K562 (cell line): ENCODE results near the gene ZNF774. TPM values are rescaled to one million over a fixed set of nuclear protein-coding genes. Genes with fewer than 3 reads are reported as not detected.
A peak's percentile ranks its signal among the peaks of the same experiment; 100 is the strongest.

ENCODE experiments used
- ADNP ChIP-seq: fragments of 200-800 bp; sonication (Bioruptor generic); IDR thresholded peaks from 2 replicates; pipeline ENCODE4 v1.6.1; 2016; ENCODE audit warnings: missing genetic modification characterization, missing compliant biosample characterization
- CBFA2T2 ChIP-seq: fragments of 450-650 bp; conservative IDR thresholded peaks from 2 replicates; pipeline ENCODE4 v1.6.1; 2017; ENCODE audit warnings: mild to moderate bottlenecking
- CBX2 ChIP-seq: fragments of 200-600 bp; sonication (generic); IDR thresholded peaks from one replicate; pipeline ENCODE4 v1.6.1; 2012; ENCODE audit warnings: mild to moderate bottlenecking, low read length, inconsistent platforms; ENCODE audit not compliant: insufficient read depth, poor library complexity, severe bottlenecking
- CHD1 ChIP-seq: fragments of 200-600 bp; sonication (generic); IDR thresholded peaks from one replicate; pipeline ENCODE4 v1.6.1; 2012; ENCODE audit warnings: mild to moderate bottlenecking, moderate library complexity, low read length, inconsistent platforms
- E2F6 ChIP-seq, 2 experiments: IDR thresholded peaks; 2 replicates each; pipeline ENCODE4 v1.6.1; 2011; ENCODE audit warnings: borderline replicate concordance in 1 of 2, control low read depth in 1 of 2, low read depth in 1 of 2, low read length in 1 of 2, mild to moderate bottlenecking in 1 of 2, mixed read lengths in 1 of 2, moderate library complexity in 1 of 2; ENCODE audit not compliant: insufficient read depth in 1 of 2, insufficient read length in 1 of 2, poor library complexity in 1 of 2, severe bottlenecking in 1 of 2; ENCODE audit errors: extremely low read depth in 1 of 2
- ESRRA ChIP-seq: fragments of 450-650 bp; IDR thresholded peaks from 2 replicates; pipeline ENCODE4 v1.6.1; 2014; ENCODE audit warnings: low read depth, mild to moderate bottlenecking, moderate library complexity, borderline replicate concordance
- LARP7 ChIP-seq: fragments of 450-650 bp; IDR thresholded peaks from 2 replicates; pipeline ENCODE4 v1.6.1; 2016
- LEF1 ChIP-seq: fragments of 450-650 bp; IDR thresholded peaks from 2 replicates; pipeline ENCODE4 v1.6.1; 2016; ENCODE audit warnings: mild to moderate bottlenecking
- NCOA1 ChIP-seq: fragments of 450-650 bp; IDR thresholded peaks from 2 replicates; pipeline ENCODE4 v1.6.1; 2016; ENCODE audit warnings: low read depth
- NFIC ChIP-seq: fragments of 450-650 bp; IDR thresholded peaks from 2 replicates; pipeline ENCODE4 v1.6.1; 2017; ENCODE audit warnings: mild to moderate bottlenecking, inconsistent platforms
- NR2F6 ChIP-seq: fragments of 450-650 bp; formaldehyde crosslinking; IDR thresholded peaks from 2 replicates; pipeline ENCODE4 v1.4.0; 2020; ENCODE audit warnings: mild to moderate bottlenecking
- RBBP5 ChIP-seq: fragments of 200-600 bp; sonication (generic); IDR thresholded peaks from 2 replicates; pipeline ENCODE4 v1.6.1; 2012; ENCODE audit warnings: borderline replicate concordance, mild to moderate bottlenecking, low read length, control low read depth, inconsistent platforms; ENCODE audit not compliant: insufficient read depth, poor library complexity, severe bottlenecking
- RBM17 ChIP-seq: fragments of 200-400 bp; formaldehyde crosslinking; IDR thresholded peaks from 2 replicates; pipeline ENCODE4 v1.6.1; 2017; ENCODE audit warnings: low read depth, mild to moderate bottlenecking, low read length, borderline replicate concordance
- REST ChIP-seq, 2 experiments: fragments of 450-650 bp; formaldehyde crosslinking in 1 of 2; IDR thresholded peaks; 2 replicates each; pipeline versions ENCODE4 v1.4.0 to v1.6.1; 2014 to 2020; ENCODE audit warnings: mild to moderate bottlenecking in 2 of 2, borderline replicate concordance in 1 of 2, low read depth in 1 of 2
- SP2 ChIP-seq: IDR thresholded peaks from 2 replicates; pipeline ENCODE4 v1.6.1; 2011; ENCODE audit warnings: mild to moderate bottlenecking, low read depth, low read length, moderate library complexity; ENCODE audit not compliant: poor library complexity, severe bottlenecking; ENCODE audit errors: extremely low read depth
- TBL1XR1 ChIP-seq, 2 experiments: IDR thresholded peaks; 2 replicates each; pipeline ENCODE4 v1.6.1; 2012; ENCODE audit warnings: improper control_type of control experiment in 2 of 2, low read length in 2 of 2, mild to moderate bottlenecking in 1 of 2
- ZFP91 ChIP-seq: sonication (generic); formaldehyde crosslinking; IDR thresholded peaks from 2 replicates; pipeline ENCODE4 v1.8.0; 2022; ENCODE audit warnings: mild to moderate bottlenecking, missing genetic modification reagents
- polyA plus RNA-seq, 8 experiments: library from polyadenylated mRNA; depleted of rRNA in 4 of 8; stranded (reverse) in 5 of 8; unstranded in 3 of 8; fragments of >200 nt; fragmentation: Nextera tagmentation in 2 of 8; fragmentation: Illumina TruSeq in 1 of 8; extraction: Ambion mirVana in 2 of 8; extraction: Trizol in 1 of 8; gene quantifications; 2 replicates each; pipeline versions ENCODE4 v1.2.1 to v1.2.3, GENCODE V29; 2011 to 2014; ENCODE audit warnings: inconsistent platforms in 1 of 8, missing spikeins in 1 of 8
- total RNA-seq, 7 experiments: library from RNA; depleted of rRNA in 6 of 7; stranded (reverse); fragments of >200 nt in 6 of 7; fragmentation: Illumina TruSeq in 2 of 7; extraction: Trizol in 2 of 7; gene quantifications; 2 replicates each; pipeline versions ENCODE4 v1.2.1 to v1.2.3, GENCODE V29; 2011 to 2021; ENCODE audit warnings: low replicate concordance in 1 of 7

ZNF774 gene
- total and polyA plus RNA-seq, 9 of the 15 experiments (the other 6 are each of a cell fraction or from before 2014, with no cell fraction given): 0.32 to 2.0 (median 1.2) TPM

GRCh38 chr15:90365414-90366055, 13.5 kb downstream of the ZNF774 start (continued):
- TF ChIP-seq CHD1: no peak
- TF ChIP-seq TBL1XR1 (IDR thresholded peaks at IDR 0.05; ENCODE audit: low read length in 2 of 2): no peak
- no peak for TF ChIP-seq NFIC
- TF ChIP-seq REST (IDR thresholded peaks at IDR 0.05; ENCODE audit: borderline replicate concordance): no peak
- TF ChIP-seq REST (CRISPR knock-in tag; IDR thresholded peaks at IDR 0.05; ENCODE audit: low read depth): no peak
- no peak for TF ChIP-seq LEF1
- 0 out of 2 replicates have a peak, but pooled peaks have one; percentile 51 for TF ChIP-seq CBFA2T2
- TF ChIP-seq ESRRA: no peak; the same call in 1 of the 2 replicates
- no peak for TF ChIP-seq NR2F6
- TF ChIP-seq ZFP91 (CRISPR knock-in tag): no peak
- no peak for TF ChIP-seq LARP7
- no peak for TF ChIP-seq E2F6 (IDR thresholded peaks at IDR 0.05; ENCODE audit: borderline replicate concordance in 1 of 2, extremely low read depth in 1 of 2, insufficient read depth in 1 of 2, insufficient read length in 1 of 2, low read depth in 1 of 2, low read length in 1 of 2, poor library complexity in 1 of 2, severe bottlenecking in 1 of 2)
- TF ChIP-seq RBBP5: no peak
- no peak for TF ChIP-seq RBM17
- no peak for TF ChIP-seq NCOA1
- TF ChIP-seq SP2: no peak
- TF ChIP-seq ADNP (tag): peak; percentile 37; the same call in 1 of the 2 replicates
- no peak for TF ChIP-seq CBX2
